GM18519 (cell line): ENCODE measurements around the gene RIMS3.
"Not testable (repeated sequence)": the region's sequence is repeated elsewhere in the genome, so short reads cannot be mapped to it uniquely, and the experiment has no call there.

ENCODE experiments used
- ATAC-seq: cut with Tn5 transposase; IDR thresholded peaks from one replicate; pipeline ENCODE4 v1.9.1; 2021; ENCODE audit warnings: mild to moderate bottlenecking, moderate library complexity; ENCODE audit not compliant: unreplicated experiment, low FRiP score

Gene RIMS3

DNA sequence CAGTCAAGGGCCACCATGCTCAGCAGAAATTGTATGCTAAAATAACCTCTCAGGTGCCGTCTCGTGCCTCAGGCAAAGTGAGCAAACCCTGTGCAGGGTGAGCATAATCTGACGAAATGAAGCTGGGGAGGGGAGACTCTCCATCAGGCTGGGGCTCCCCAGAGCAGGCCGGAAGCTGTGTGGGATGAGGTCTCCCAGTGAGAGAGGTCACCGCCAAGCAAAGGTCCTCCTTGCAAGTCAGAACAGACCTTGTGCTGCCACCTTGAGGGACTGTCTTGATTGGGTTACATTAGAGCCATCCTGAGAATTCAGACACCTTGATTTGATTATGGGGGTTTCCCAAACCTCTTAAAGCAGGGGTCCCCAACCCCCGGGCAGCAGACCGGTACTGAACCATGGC lies 69.9 kb downstream of the RIMS3 start:
- no peak for ATAC-seq

DNA sequence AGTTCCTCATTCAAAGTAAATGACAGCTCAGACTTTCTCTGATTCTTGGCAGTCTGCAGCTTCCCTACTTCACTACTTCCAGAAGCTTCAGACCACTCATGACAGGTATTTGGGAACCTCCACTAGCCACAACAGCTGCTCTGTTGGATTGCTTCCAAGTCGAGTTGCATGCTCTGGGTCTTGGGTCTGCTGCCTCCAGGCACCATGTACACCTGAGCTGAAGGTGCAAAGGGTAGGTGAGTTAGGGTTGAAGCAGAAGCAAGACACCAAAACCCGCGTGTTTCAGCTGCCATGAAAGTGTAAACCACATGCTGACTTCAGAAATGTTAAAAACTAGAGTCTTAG lies 71.3 kb downstream of the RIMS3 start:
- no peak for ATAC-seq

DNA sequence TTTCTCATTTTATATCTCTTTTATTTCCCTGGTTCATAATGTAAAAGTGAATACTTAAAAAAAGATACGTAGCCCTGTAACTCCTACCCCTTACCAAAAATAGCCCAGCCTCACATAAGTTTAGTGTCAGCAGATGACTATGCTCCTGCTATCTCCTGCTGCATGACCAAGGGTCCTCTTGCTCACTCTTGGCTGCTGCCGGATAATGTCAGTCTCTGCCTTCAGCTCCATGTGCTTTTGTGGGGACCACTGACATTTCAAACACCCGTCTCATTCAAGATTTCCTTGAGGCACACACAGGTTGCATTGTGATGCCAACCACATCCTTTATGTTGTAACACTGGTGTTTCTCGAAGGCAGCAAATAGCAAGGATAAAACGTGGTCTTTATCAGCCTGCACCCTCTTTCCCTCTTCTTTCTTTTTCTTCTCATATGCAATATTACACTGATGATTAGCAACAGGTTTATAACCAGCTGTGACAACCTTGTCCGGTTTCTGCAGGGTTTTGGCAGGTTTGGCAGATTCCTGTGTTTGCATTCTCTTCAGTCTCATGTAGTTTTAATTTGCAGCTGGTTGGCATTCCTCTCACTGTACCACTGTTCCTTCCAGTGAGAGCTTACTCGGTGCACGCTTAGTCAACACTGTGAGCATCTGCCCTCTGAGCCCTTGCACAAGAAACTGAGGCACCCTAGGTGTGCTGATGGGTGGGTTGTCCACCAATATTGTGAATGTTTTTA lies 71.9 kb downstream of the RIMS3 start:
- no peak for ATAC-seq

DNA sequence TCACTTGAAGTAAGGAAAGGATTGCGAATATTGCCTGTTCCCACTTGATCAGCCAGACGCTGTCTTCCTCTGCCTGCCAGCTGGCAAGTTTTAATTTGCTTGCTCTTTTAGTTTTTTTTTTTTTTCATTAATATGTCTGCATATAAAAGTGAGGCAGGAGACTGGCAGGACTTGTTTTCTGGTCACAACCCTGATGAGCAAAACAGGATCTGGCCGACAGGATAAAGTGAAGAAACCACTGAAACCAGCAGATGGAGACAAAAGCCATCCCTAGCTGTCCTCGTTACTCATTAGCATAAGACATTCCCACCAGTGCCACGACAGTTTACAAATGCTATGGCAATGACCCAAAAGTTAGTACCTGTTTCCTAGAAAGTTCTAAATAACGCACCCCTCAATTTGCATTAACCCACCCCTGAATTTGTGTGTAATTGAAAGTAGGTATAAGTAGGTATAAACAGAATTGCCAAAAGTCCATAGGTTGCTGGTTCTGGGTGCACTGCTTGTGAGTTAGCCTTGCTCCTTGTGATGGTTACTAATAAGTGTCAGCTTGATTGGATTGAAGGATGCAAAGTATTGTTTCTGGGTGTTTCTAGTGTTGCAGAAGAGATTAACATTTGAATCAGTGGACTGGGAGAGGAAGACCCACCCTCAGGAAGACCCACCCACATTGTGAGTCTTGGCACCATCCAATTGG lies 73.2 kb downstream of the RIMS3 start:
- no peak for ATAC-seq

DNA sequence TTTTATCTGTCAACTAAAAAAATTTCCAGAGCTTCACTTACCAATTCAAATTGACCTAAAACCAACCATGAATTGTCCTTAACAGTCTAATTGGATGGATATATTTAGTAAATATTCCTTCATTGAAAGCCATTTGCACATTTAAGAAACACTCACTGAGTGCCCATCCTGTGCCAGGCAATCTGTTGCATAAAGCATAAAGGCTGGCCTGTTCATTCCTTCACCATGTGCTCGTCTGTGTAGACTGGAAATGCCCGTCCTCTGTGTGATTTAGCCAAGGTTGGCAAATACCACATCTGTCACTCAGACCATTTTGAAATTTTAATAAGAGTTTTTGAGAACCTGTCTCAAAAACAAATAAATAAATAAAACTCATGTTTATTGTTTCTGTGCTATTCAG lies 76.9 kb downstream of the RIMS3 start:
- ATAC-seq: no peak

DNA sequence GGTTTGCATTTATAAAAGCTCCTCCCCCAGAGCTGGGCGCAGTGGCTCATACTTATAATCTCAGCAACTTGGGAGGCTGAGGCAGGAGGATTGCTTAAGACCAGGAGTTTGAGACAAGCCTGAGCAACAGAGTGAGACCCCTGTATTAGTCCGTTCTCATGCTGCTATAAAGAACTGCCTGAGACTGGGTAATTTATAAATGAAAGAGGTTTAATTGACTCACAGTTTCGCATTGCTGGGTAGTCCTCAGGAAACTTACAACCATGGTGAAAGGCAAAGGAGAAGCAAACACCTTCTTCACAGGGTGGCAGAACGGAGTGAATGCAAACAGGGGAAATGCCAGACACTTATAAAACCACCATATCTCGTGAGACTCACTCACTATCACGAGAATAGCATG lies 81.5 kb downstream of the RIMS3 start:
- no peak for ATAC-seq

DNA sequence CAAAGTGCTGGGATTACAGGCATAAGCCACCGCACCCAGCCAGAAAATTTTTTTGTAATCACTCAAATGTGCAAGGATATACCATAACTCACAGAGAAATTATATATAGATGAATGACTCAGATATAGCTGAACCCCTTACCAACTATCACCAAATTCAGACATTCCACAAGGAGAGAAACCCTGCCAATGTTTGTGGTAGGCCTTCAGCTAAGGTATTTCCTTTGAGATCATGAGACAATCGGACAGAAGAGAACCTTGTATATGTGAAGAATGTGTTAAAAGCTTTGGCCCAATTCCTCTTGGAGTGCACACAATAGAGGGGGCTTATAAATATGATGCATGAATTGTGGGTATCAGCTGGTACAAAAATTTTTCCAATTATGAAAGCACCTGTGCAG lies 83.4 kb downstream of the RIMS3 start:
- ATAC-seq: no peak

DNA sequence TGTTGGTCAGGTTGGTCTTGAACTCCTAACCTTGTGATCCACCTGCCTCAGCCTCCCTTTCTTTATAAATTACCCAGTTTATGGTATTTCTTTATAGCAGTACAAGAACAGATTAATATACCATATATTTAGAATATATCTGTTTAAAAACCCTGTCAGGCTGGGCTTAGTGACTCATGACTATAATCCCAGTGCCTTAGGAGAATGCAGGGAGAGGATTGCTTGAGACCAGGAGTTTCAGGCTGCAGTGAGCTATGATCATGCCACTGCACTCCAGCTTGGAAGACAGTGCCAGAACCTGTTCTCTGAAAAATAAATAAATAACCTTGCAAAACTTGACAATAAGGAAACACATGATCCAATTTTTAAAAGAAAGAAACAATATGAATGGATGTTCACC lies 90.1 kb downstream of the RIMS3 start:
- no peak for ATAC-seq

DNA sequence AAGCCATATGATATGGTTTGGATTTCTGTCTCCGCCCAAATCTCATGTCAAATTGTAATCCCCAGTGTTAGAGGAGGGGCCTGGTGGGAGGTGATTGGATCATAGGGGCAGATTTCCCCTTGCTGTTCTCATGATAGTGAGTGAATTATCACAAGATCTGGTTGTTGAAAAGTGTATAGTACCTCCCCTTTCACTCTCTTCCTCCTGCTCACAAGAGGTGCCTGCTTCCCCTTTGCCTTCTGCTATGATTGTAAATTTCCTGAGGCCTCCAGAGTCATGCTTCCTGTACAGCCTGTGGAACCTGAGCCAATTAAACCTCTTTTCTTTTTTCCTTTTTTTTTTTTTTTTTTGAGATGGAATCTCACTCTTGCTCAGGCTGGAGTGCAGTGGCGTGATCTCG lies 90.7 kb downstream of the RIMS3 start:
- not testable (repeated sequence) for ATAC-seq
